WTC11 (cell line): ENCODE measurements around the gene ARID3C.

ENCODE experiments used
- CREB1 ChIP-seq: sonication (generic); formaldehyde crosslinking; IDR thresholded peaks from 2 replicates; pipeline ENCODE4 v1.8.0; 2023; ENCODE audit warnings: mild to moderate bottlenecking, missing genetic modification reagents
- ELF4 ChIP-seq: sonication (generic); formaldehyde crosslinking; IDR thresholded peaks from 2 replicates; pipeline ENCODE4 v1.8.1; 2022; ENCODE audit warnings: low read depth, mild to moderate bottlenecking, moderate library complexity, missing genetic modification reagents
- ETV6 ChIP-seq: sonication (generic); formaldehyde crosslinking; IDR thresholded peaks from 2 replicates; pipeline ENCODE4 v1.8.1; 2022; ENCODE audit warnings: mild to moderate bottlenecking, missing genetic modification reagents
- SMAD4 ChIP-seq: sonication (generic); formaldehyde crosslinking; IDR thresholded peaks from 2 replicates; pipeline ENCODE4 v1.8.0; 2022; ENCODE audit warnings: mild to moderate bottlenecking, missing genetic modification reagents
- ZNF121 ChIP-seq: sonication (generic); formaldehyde crosslinking; IDR thresholded peaks from 2 replicates; pipeline ENCODE4 v1.8.0; 2023; ENCODE audit warnings: missing genetic modification reagents
- ZNF219 ChIP-seq: sonication (generic); formaldehyde crosslinking; IDR thresholded peaks from 2 replicates; pipeline ENCODE4 v1.8.0; 2023; ENCODE audit warnings: missing genetic modification reagents, mild to moderate bottlenecking, borderline replicate concordance
- TF ChIP-seq, protein P1 (sequence below): fragments of 200-600 bp; IDR thresholded peaks from 2 replicates; pipeline ENCODE4 v1.8.0; 2022; ENCODE audit warnings: antibody characterized with exemption
- TF ChIP-seq, protein P2 (sequence below): sonication (generic); formaldehyde crosslinking; IDR thresholded peaks from 2 replicates; pipeline ENCODE4 v1.8.0; 2022; ENCODE audit warnings: mild to moderate bottlenecking, missing genetic modification reagents
- TF ChIP-seq, protein P3 (sequence below): sonication (generic); formaldehyde crosslinking; IDR thresholded peaks from 2 replicates; pipeline ENCODE4 v1.8.1; 2022; ENCODE audit warnings: missing genetic modification reagents, borderline replicate concordance
- TF ChIP-seq, protein P4 (sequence below): sonication (generic); formaldehyde crosslinking; conservative IDR thresholded peaks from 2 replicates; pipeline ENCODE4 v1.8.1; 2022; ENCODE audit warnings: mild to moderate bottlenecking, missing genetic modification reagents
- TF ChIP-seq, protein P5 (sequence below): sonication (generic); formaldehyde crosslinking; IDR thresholded peaks from 2 replicates; pipeline ENCODE4 v1.8.1; 2023; ENCODE audit warnings: mild to moderate bottlenecking, missing genetic modification reagents, moderate library complexity
- TF ChIP-seq, protein P6 (sequence below): sonication (generic); formaldehyde crosslinking; IDR thresholded peaks from 2 replicates; pipeline ENCODE4 v1.8.0; 2022; ENCODE audit warnings: mild to moderate bottlenecking, missing genetic modification reagents
- TF ChIP-seq, protein P7 (sequence below): sonication (generic); formaldehyde crosslinking; IDR thresholded peaks from 2 replicates; pipeline ENCODE4 v1.8.1; 2023; ENCODE audit warnings: mild to moderate bottlenecking, missing genetic modification reagents, borderline replicate concordance

DNA sequence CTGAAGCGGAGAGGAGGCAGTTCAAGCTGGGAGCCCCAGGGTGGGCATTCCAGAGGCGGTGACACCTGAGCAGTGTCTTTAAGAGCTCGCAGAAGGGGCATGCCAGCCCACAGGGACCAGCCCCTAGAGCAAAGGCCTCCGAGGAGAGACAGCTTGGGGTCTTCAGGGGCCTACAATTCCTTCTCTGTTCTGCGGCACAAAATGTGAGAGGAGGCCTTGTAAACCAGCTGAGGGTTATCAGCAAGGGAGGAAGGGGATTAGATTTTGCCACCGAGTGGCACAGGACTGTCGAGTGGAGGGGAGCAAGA, 9.2 kb upstream of the ARID3C start:
- TF ChIP-seq, protein P1, sequence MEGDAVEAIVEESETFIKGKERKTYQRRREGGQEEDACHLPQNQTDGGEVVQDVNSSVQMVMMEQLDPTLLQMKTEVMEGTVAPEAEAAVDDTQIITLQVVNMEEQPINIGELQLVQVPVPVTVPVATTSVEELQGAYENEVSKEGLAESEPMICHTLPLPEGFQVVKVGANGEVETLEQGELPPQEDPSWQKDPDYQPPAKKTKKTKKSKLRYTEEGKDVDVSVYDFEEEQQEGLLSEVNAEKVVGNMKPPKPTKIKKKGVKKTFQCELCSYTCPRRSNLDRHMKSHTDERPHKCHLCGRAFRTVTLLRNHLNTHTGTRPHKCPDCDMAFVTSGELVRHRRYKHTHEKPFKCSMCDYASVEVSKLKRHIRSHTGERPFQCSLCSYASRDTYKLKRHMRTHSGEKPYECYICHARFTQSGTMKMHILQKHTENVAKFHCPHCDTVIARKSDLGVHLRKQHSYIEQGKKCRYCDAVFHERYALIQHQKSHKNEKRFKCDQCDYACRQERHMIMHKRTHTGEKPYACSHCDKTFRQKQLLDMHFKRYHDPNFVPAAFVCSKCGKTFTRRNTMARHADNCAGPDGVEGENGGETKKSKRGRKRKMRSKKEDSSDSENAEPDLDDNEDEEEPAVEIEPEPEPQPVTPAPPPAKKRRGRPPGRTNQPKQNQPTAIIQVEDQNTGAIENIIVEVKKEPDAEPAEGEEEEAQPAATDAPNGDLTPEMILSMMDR, result no peak
- TF ChIP-seq ZNF121 (CRISPR knock-in tag), result no peak
- TF ChIP-seq, protein P2, sequence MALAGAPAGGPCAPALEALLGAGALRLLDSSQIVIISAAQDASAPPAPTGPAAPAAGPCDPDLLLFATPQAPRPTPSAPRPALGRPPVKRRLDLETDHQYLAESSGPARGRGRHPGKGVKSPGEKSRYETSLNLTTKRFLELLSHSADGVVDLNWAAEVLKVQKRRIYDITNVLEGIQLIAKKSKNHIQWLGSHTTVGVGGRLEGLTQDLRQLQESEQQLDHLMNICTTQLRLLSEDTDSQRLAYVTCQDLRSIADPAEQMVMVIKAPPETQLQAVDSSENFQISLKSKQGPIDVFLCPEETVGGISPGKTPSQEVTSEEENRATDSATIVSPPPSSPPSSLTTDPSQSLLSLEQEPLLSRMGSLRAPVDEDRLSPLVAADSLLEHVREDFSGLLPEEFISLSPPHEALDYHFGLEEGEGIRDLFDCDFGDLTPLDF (CRISPR knock-in tag), result no peak
- TF ChIP-seq, protein P3, sequence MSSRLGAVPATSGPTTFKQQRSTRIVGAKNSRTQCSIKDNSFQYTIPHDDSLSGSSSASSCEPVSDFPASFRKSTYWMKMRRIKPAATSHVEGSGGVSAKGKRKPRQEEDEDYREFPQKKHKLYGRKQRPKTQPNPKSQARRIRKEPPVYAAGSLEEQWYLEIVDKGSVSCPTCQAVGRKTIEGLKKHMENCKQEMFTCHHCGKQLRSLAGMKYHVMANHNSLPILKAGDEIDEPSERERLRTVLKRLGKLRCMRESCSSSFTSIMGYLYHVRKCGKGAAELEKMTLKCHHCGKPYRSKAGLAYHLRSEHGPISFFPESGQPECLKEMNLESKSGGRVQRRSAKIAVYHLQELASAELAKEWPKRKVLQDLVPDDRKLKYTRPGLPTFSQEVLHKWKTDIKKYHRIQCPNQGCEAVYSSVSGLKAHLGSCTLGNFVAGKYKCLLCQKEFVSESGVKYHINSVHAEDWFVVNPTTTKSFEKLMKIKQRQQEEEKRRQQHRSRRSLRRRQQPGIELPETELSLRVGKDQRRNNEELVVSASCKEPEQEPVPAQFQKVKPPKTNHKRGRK (CRISPR knock-in tag), result no peak
- TF ChIP-seq, protein P4, sequence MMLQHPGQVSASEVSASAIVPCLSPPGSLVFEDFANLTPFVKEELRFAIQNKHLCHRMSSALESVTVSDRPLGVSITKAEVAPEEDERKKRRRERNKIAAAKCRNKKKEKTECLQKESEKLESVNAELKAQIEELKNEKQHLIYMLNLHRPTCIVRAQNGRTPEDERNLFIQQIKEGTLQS (CRISPR knock-in tag), result no peak
- TF ChIP-seq, protein P5, sequence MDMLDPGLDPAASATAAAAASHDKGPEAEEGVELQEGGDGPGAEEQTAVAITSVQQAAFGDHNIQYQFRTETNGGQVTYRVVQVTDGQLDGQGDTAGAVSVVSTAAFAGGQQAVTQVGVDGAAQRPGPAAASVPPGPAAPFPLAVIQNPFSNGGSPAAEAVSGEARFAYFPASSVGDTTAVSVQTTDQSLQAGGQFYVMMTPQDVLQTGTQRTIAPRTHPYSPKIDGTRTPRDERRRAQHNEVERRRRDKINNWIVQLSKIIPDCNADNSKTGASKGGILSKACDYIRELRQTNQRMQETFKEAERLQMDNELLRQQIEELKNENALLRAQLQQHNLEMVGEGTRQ (CRISPR knock-in tag), result no peak
- TF ChIP-seq ETV6 (CRISPR knock-in tag), result no peak
- TF ChIP-seq ELF4 (CRISPR knock-in tag), result no peak
- TF ChIP-seq SMAD4 (CRISPR knock-in tag), result no peak
- TF ChIP-seq, protein P6, sequence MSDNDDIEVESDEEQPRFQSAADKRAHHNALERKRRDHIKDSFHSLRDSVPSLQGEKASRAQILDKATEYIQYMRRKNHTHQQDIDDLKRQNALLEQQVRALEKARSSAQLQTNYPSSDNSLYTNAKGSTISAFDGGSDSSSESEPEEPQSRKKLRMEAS, result no peak
- TF ChIP-seq, protein P7, sequence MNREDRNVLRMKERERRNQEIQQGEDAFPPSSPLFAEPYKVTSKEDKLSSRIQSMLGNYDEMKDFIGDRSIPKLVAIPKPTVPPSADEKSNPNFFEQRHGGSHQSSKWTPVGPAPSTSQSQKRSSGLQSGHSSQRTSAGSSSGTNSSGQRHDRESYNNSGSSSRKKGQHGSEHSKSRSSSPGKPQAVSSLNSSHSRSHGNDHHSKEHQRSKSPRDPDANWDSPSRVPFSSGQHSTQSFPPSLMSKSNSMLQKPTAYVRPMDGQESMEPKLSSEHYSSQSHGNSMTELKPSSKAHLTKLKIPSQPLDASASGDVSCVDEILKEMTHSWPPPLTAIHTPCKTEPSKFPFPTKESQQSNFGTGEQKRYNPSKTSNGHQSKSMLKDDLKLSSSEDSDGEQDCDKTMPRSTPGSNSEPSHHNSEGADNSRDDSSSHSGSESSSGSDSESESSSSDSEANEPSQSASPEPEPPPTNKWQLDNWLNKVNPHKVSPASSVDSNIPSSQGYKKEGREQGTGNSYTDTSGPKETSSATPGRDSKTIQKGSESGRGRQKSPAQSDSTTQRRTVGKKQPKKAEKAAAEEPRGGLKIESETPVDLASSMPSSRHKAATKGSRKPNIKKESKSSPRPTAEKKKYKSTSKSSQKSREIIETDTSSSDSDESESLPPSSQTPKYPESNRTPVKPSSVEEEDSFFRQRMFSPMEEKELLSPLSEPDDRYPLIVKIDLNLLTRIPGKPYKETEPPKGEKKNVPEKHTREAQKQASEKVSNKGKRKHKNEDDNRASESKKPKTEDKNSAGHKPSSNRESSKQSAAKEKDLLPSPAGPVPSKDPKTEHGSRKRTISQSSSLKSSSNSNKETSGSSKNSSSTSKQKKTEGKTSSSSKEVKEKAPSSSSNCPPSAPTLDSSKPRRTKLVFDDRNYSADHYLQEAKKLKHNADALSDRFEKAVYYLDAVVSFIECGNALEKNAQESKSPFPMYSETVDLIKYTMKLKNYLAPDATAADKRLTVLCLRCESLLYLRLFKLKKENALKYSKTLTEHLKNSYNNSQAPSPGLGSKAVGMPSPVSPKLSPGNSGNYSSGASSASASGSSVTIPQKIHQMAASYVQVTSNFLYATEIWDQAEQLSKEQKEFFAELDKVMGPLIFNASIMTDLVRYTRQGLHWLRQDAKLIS (CRISPR knock-in tag), result no peak
- TF ChIP-seq CREB1 (CRISPR knock-in tag), result no peak
- TF ChIP-seq ZNF219 (CRISPR knock-in tag), result no peak
